ENCODE results near the gene NTN1.

GRCh38 chr17:9239793-9240658 is 218.7 kb downstream of the NTN1 start:
- TF ChIP-seq ZNF674 (CRISPR knock-in tag; IDR thresholded peaks at IDR 0.05; ENCODE audit: low read depth), result no peak
- no peak for TF ChIP-seq MAZ (IDR thresholded peaks at IDR 0.05; ENCODE audit: borderline replicate concordance, low read depth, low read length)
- no peak for TF ChIP-seq MAZ (CRISPR knock-in tag; IDR thresholded peaks at IDR 0.05; ENCODE audit: low read depth)
- no peak for TF ChIP-seq ZNF644 (CRISPR knock-in tag; IDR thresholded peaks at IDR 0.05; ENCODE audit: low read depth)
- TF ChIP-seq NFYC (CRISPR knock-in tag; IDR thresholded peaks at IDR 0.05), result no peak
- no peak for TF ChIP-seq ZNF564 (CRISPR knock-in tag; IDR thresholded peaks at IDR 0.05)
- TF ChIP-seq ZFP1 (CRISPR knock-in tag; IDR thresholded peaks at IDR 0.05), result no peak
- no peak for TF ChIP-seq CTCF (CRISPR knock-in tag; IDR thresholded peaks at IDR 0.05)
- TF ChIP-seq ZBTB1 (CRISPR knock-in tag; IDR thresholded peaks at IDR 0.05; ENCODE audit: borderline replicate concordance), result no peak
- TF ChIP-seq ZNF274 (CRISPR knock-in tag; IDR thresholded peaks at IDR 0.05), result no peak

Data from HepG2 (cell line).